HK-2 (cell line): ENCODE data around the gene KRT15.

ENCODE experiments used
- DNase-seq: peaks from one replicate; pipeline ENCODE4 v3.0.0-alpha.2; 2018; ENCODE audit not compliant: unreplicated experiment

KRT15 gene

GRCh38 chr17:41504246-41504977, 14.3 kb downstream of the KRT15 start:
- no peak for DNase-seq

DNA sequence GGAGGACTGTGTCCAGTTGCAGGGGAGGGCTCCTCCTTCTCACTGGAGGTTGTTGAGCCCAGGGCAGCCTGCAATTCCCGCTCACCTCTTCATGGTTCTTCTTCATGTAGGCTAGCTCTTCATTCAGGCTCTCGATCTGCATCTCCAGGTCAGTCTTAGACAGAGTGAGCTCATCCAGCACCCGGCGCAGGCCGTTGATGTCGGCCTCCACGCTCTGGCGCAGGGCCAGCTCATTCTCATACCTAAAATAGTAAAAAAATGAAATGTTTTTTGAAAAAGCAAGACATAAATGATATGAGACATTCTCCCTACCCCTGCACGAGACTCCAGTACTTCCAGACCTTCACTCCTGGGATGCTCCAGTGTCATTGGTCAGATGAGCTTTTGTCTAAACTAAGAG, 15.5 kb downstream of the KRT15 start:
- no peak for DNase-seq

GRCh38 chr17:41500131-41500911, 18.4 kb downstream of the KRT15 start:
- peak; percentile 71 for DNase-seq

DNA sequence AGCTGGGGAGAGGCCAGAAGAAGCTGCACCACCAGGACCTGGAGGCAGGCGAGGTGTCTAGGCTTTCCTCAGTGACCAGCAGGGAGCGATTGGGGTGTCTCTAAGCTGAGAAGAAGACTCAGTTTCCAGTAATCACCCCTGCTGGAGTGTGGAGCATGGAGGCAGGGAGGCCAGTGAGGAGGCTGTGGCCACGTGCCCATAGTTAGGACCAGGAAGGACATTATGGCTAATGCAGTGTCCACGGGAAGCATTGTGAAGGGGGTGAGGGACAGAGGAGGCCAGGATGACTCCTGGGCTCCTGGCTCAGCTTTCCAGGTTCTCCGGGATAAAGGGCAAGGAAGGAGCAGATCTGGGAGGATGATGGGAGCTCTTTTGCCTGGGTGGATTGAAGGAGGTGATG, 19.0 kb downstream of the KRT15 start:
- no peak for DNase-seq

GRCh38 chr17:41498276-41498675, 20.4 kb downstream of the KRT15 start:
- no peak for DNase-seq

DNA sequence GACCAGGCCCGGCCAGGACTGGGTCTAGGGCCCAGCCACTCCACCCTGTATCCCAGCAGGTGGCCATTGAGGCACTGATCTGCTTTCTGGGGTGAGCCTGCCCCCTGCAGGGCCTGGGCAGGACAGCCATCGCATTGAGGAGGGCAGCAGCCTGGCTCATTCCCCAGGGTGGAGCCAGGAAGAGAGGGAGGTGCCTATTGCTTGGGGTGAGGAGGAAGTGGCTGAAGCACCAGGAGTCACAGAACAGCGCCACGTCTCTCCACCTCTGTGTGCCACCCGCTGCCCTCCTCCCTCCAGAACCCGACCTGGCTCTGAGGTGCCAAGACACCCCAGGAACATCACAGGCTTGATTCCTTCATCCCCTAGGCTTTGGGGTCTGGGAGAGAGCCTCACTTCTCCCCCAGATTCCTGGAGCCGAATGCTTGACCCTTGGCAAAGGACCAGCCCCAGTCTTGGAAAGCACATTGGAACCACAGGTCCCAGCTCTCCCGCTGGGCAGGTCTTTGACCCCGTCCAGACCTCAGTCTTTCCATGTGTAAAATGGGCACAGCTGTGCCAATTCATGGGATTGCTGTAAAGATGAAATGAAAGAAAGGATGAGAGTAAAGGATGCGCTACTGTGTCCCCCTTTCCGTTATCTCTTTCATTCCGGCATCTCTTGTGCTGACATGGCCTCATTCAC, 21.7 kb downstream of the KRT15 start:
- peak; percentile 82 for DNase-seq

GRCh38 chr17:41494524-41494923, 24.2 kb downstream of the KRT15 start:
- DNase-seq = peak; percentile 24

DNA sequence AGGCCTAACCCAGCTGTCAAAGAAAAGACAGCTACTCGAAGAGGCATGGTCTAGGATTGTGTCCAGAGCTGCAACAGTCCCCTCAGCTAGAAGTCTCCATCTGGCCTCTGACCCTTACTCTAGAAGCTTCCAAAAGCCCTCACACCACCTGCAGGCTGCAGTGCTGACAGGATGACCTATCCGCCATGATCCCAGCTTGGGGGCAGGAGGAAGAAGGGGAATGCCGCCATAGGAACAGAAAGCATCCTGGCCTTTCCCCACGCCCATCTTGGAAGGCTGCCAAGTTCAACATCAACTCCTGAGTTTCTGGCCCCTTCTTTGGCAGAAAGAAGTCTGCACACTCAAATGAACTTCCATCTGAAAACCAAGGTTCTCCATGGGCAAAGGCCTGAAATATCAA, 25.9 kb downstream of the KRT15 start:
- no peak for DNase-seq

DNA sequence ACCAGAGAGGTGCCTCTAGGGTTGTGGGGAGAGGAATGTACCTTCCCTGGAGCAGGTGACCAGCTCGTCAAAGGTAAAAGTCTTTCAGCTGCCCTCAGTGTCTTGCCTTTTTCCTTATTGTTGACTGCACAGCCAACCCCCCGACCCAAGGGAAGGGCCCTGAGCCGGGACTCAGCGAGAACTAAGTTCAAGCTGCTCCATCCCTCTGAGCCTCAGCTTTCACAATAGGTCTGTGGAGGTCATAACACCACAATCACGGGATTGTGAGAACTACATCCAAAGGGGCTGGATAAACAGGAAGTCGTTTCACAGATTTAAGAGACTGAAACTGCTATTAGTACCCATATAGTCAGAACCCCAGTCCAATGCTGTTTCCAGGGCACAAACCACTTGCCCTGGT, 26.3 kb downstream of the KRT15 start:
- no peak for DNase-seq

- no peak for DNase-seq
Measured at GRCh38 chr17:41491476-41491875, 27.2 kb downstream of the KRT15 start.

DNA sequence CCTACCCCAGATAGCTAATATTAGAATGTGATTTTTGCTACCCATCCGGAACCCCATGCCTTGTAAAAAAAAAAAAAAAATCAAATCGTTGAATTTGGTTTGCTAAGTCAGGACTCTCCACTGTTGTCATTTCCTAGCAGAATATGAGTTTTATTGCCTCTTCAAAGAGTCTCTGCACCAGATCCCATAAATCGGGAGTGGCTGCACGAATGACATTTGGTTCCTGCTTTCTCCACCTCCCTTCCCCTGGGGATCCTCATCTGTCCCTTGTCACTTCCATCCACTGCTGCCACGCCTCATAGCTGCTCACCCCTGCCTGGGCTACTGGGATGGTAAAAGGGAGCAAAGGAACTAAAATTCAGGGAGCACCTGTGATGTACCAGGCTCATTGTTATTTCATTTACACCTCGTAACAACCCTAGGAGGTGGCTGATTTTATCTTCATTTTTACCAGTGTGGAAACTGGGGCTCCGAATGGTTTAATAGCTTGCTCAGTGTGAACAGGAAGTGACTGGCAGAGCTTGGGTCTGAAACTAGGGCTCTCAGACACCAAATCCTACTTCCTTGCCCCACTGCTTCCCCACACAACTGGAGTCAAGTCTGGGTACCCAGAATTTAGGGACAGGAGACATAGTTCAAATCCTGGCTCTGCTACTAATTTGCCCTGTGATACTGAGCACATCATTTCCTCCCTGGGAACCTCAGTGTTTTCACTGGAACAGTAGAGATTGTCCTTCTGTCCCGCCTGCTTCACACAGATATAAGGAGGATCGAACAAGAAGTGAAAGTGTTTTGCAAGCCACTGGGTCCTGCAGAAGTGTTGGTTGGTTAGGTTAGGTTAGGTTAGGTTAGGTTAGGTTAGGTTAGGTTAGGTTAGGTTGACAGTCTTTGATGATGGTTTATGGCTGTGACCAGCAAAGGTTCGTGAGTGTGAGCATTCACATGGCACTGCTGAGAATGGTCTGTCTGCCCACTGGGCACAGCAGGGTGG, 28.4 kb downstream of the KRT15 start:
- no peak for DNase-seq

DNA sequence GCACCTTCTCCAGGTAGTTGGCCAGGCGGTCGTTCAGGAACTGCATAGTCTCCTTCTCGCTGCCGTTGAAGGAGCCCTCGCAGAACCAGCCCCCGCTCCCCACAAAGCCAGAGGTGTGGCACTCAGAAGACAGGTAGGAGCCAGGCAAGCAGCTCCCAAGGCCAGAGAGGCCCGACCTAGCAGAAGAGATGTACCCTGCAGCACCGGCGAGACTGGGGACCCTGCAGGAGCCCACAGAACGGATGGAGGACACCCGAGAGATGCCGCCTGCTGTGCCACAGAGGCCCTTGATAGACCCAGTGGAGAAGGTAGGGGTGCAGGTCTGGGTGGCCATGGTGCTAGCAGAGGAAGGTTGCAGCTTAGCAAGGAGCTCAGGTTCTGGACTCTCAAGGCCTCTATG, 29.2 kb downstream of the KRT15 start, which contains the start of gene KRT36:
Gene KRT36 (minus strand): TSS at position 380 of the 400 bp plus-strand sequence. CDS start 46 bp downstream, at position 334.
- no peak for DNase-seq

DNA sequence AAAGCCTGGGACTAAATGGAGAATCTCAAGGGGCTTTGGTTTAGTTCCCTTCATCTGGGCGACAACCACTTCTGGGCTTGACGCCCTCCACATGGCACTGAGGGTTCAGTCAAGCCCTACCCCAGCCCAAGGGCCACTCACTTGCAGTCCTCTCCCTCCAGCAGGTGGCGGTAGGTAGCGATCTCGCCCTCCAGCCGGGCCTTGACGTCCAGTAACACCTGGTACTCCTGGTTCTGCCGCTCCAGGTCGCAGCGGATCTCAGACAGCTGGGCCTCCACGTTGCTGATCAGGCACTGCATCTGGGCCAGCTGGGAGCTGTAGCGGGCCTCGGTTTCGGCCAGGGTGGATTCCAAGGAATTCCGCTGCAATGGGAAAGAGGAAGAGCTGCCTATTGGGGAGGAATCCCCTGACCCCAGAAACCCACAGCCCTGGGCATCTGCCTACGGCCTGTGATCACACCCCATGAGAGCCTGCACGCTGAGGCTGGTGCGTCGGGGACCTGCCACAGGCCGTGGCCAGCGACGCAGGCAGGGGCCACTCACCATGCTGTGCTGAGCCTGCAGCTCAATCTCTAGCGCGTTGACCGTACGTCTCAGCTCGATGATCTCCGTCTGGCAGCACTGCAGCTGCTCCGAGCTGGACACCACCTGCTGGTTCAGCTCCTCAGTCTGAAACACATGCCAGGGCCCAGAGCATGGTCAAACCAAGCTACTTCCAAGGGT, 31.7 kb downstream of the KRT15 start:
- DNase-seq = no peak

DNA sequence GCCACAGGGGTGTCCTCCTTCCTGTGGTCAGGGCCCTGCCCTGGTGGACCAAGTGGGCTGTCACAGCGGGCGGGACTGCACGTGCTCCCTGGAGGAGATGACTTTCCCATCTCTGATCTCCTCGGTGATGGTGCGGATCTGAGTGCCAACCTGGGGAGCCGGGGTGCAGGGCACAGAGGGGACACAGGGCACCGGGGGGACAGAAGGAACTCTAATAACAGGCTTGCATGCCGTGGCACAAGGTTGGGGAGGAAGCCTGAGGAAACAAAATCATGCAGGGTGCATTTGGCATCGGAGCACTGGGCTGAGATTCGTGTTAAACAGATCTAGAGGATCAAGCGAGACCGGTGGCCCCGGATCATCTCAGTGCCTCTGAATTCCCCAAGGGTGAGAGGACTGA, 32.4 kb downstream of the KRT15 start:
- DNase-seq = no peak

DNA sequence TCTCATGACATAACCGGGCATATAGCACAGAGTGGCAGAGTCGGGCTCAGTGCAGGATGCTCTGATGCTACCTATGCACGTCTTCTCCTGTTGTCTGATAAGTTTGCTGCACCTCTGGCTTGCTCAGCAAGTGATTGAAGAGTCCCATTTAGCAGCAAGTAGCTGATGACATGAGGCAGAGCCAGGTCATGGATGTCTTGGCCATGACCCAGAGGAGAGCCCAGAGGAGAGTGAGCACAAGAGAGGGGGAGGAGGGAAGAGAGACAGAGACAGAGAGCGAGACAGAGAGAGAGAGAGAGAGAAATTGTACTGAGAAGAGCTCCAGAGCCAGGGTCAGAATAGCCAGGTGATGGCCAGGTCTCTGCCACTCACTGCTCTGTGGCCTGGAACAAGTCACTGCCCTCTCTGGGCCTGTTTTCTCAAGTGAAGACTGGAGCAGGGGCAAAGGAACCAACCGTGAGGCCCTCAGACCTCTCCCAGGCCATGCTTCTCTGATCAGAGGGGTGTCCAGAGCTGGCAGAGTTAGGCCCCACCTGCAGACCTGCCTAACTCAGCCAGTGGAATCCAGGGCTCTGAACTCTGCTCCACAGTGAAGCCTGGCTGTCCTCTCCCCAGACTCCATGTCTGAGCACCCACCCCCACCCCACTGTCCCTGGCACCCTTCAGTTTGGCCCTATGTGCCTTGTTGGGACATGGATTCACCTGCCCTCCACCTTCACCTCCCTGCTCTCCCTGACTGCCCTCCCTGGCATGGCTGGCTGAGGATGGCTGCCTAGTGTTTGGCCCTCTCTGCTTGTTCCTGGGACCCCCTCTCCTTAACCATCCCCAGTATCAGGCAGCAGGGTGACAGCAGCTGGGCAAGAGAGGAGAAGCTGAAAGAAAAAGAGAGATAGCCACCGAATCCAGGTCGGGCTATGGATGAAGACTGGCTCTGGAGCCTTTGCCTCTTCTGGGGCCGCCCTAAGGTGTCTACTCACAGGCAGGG, 33.5 kb downstream of the KRT15 start:
- no peak for DNase-seq

DNA sequence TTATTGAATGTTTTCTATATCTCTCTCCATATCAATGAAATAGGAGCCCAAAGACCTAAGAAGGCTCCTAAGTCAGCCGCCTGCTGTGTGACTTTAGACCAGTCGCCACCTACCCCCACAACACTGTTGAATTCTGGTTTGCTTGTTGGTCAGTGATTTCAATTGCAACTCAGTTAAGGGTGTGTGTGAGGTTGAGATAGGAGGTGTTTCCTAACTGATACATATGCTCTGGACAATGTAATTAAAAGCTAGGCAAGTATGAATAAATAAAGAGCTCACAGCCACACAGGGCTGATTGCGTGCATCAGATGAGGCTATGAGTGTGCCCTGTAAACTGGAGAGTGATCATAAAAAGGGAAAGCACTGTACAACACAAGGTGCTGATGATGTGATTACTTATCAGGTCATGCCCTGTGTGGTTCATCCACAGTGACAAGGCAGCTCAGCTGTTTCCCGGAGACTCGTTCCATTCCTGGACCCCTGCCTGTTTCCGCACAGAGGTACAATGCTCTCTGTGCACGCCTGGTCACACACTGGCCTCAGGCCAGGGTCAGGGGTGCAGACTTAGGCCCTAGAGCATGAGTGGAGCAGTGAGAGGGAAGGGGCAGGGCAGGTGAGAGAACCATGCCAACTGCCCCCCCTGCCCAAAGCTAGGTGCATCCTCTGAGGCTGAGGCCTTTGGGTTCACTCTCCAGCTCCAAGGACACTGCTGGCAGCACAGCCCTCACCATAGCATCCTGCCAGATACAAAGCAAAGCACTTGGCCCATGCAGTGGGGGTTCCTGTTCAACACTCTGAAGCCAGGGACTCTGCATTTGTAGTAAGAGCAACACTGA, 34.5 kb downstream of the KRT15 start:
- no peak for DNase-seq

- DNase-seq = no peak
Measured at GRCh38 chr17:41483531-41483930, 35.2 kb downstream of the KRT15 start.

GRCh38 chr17:41481036-41481435, 37.7 kb downstream of the KRT15 start, which contains the start of gene KRT35:
Gene KRT35, minus strand, starts transcription at chr17:41481151. Its CDS starts 54 bp downstream, at chr17:41481097.
- no peak for DNase-seq
